Body of pancreas (tissue), 4 donors: ENCODE measurements around the gene PCDHGC4.

Experiments
- CTCF ChIP-seq, 7 experiments: fragments of 450-650 bp in 4 of 7; fragments of 200-600 bp in 3 of 7; sonication (generic) in 3 of 7; IDR thresholded peaks; one replicate each; pipeline ENCODE4 v1.5.1; 2016 to 2019; ENCODE audit warnings: antibody characterized with exemption in 7 of 7
- POLR2A ChIP-seq, 3 donors: fragments of 450-650 bp; IDR thresholded peaks; one replicate each; pipeline ENCODE4 v1.6.1; 2016; ENCODE audit warnings: antibody characterized with exemption in 3 of 3, mild to moderate bottlenecking in 2 of 3

GRCh38 chr5:141441571-141442170 is 43.2 kb upstream of the PCDHGC4 start:
- TF ChIP-seq CTCF (IDR thresholded peaks at IDR 0.05) (no peak), POLR2A (IDR thresholded peaks at IDR 0.05) (no peak)
